Glutamatergic neuron (in vitro differentiated cells): ENCODE measurements around the gene PRPF18. TPM values are rescaled to one million over a fixed set of nuclear protein-coding genes. Genes with fewer than 3 reads are reported as not detected.

Source experiments
- DNase-seq: peaks from one replicate; pipeline ENCODE4 v3.0.0; 2022
- H3K27ac Mint-ChIP-seq: one replicate; pipeline ENCODE4 v1.8.0; 2020; ENCODE audit warnings: mild to moderate bottlenecking, mixed read lengths, inconsistent platforms; ENCODE audit not compliant: unreplicated experiment
- H3K27me3 Mint-ChIP-seq: one replicate; pipeline ENCODE4 v1.8.0; 2020; ENCODE audit warnings: mild to moderate bottlenecking, moderate library complexity, mixed read lengths, inconsistent platforms; ENCODE audit not compliant: unreplicated experiment
- H3K36me3 Mint-ChIP-seq: one replicate; pipeline ENCODE4 v1.8.0; 2020; ENCODE audit warnings: mild to moderate bottlenecking, mixed read lengths, inconsistent platforms; ENCODE audit not compliant: unreplicated experiment
- H3K4me1 Mint-ChIP-seq: one replicate; pipeline ENCODE4 v1.8.0; 2020; ENCODE audit warnings: mild to moderate bottlenecking, low read depth, mixed read lengths, inconsistent platforms; ENCODE audit not compliant: unreplicated experiment
- H3K4me3 Mint-ChIP-seq: one replicate; pipeline ENCODE4 v1.8.0; 2020; ENCODE audit warnings: mild to moderate bottlenecking, mixed read lengths, inconsistent platforms; ENCODE audit not compliant: unreplicated experiment
- H3K9me3 Mint-ChIP-seq: one replicate; pipeline ENCODE4 v1.8.0; 2020; ENCODE audit warnings: mild to moderate bottlenecking, moderate library complexity, mixed read lengths, inconsistent platforms; ENCODE audit not compliant: unreplicated experiment
- total RNA-seq: library from RNA; stranded (reverse); fragmentation: NEBNext Ultra II Directional; extraction: Animal tissue kit (Norgen Biotek cat#: 25700); gene quantifications from one replicate; pipeline ENCODE4 v1.2.1, GENCODE V29; 2021; ENCODE audit not compliant: unreplicated experiment
- TF ChIP-seq, protein P1 (sequence below): fragments of 200-600 bp; sonication (generic); IDR thresholded peaks from one replicate; pipeline ENCODE4 v1.5.0; 2021; ENCODE audit not compliant: partially characterized antibody, unreplicated experiment

Gene PRPF18
- total RNA-seq, 1 donor from 2014 or later: 24.7 TPM

DNA sequence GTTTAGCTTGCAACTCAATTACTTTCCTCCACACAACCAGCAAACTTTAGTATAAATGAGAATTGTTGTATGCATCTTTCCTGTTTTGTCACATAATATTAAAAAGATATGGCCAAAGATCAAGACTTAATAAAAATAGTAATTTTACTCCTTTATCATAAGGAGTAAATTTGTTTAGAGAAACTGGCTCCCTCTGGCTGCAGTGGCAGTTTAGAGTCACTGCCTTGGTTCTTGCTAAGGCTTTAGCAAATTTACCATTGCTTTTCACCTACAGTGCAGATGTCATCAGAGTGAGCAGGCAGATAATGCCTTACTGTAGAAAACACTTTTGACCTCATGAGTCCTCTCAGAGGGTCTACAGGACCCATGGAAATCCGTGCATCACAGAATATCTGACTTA, 2.6 kb downstream of the PRPF18 start:
- H3K4me1 Mint-ChIP-seq: peaks cover 16% of the 10 kb centered on the region
- H3K9me3 Mint-ChIP-seq: no peaks in the 10 kb centered on the region
- no peaks in the 10 kb centered on the region for H3K36me3 Mint-ChIP-seq
- H3K4me3 Mint-ChIP-seq: no peak overlapping the region
- DNase-seq: no peak
- no peak overlapping the region for H3K27ac Mint-ChIP-seq
- TF ChIP-seq, protein P1, sequence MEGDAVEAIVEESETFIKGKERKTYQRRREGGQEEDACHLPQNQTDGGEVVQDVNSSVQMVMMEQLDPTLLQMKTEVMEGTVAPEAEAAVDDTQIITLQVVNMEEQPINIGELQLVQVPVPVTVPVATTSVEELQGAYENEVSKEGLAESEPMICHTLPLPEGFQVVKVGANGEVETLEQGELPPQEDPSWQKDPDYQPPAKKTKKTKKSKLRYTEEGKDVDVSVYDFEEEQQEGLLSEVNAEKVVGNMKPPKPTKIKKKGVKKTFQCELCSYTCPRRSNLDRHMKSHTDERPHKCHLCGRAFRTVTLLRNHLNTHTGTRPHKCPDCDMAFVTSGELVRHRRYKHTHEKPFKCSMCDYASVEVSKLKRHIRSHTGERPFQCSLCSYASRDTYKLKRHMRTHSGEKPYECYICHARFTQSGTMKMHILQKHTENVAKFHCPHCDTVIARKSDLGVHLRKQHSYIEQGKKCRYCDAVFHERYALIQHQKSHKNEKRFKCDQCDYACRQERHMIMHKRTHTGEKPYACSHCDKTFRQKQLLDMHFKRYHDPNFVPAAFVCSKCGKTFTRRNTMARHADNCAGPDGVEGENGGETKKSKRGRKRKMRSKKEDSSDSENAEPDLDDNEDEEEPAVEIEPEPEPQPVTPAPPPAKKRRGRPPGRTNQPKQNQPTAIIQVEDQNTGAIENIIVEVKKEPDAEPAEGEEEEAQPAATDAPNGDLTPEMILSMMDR: no peak
- peaks cover 2% of the 10 kb centered on the region for H3K27me3 Mint-ChIP-seq

DNA sequence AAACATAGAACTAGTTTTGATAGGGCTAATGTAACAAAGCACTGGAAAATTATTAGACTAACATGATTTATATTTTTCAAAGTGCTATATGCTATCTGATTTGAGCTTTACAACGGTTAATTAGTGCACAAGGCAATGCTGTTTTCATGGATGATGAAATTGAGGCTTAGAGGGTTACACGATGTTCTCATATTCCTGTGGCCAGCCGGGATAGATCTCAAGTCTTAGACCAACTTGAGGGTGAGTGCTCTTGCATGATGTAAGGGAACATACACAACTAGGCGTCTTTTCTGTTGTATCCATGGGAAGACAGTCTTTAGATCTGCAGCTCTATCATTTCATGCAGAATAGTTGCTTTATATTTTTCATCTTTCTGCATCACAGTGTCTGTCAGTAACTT, 4.1 kb downstream of the PRPF18 start:
- TF ChIP-seq, protein P1: no peak
- H3K4me1 Mint-ChIP-seq: peaks cover 16% of the 10 kb centered on the region
- H3K27me3 Mint-ChIP-seq: peaks cover 2% of the 10 kb centered on the region
- no peaks in the 10 kb centered on the region for H3K36me3 Mint-ChIP-seq
- DNase-seq: no peak
- H3K4me3 Mint-ChIP-seq: no peak overlapping the region
- H3K9me3 Mint-ChIP-seq: no peaks in the 10 kb centered on the region
- no peak overlapping the region for H3K27ac Mint-ChIP-seq

DNA sequence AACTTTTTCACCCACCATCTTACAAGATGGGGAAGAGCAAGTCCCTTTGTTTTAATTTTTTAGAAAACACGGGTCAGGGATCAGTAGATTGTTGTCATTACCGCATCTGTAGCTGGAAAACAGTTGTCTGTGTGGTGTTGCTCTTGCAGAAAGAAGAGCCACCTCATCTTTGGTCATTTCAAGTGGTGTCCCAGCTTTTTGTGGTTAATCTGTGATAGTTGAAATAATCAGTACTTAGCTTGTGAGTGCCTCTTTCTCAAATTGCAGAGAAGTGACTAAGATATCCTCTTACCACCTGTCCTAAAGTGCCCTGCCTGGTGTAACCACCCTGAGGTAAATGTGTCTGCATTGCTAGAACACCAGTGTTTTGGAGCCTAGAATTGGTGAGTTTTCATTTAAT, 5.5 kb downstream of the PRPF18 start:
- Mint-ChIP-seq H3K4me3 (no peak overlapping the region), H3K36me3 (no peaks in the 10 kb centered on the region), H3K27me3 (no peaks in the 10 kb centered on the region), H3K27ac (no peak overlapping the region), H3K4me1 (peaks cover 16% of the 10 kb centered on the region), H3K9me3 (no peaks in the 10 kb centered on the region)
- TF ChIP-seq, protein P1: no peak
- no peak for DNase-seq

DNA sequence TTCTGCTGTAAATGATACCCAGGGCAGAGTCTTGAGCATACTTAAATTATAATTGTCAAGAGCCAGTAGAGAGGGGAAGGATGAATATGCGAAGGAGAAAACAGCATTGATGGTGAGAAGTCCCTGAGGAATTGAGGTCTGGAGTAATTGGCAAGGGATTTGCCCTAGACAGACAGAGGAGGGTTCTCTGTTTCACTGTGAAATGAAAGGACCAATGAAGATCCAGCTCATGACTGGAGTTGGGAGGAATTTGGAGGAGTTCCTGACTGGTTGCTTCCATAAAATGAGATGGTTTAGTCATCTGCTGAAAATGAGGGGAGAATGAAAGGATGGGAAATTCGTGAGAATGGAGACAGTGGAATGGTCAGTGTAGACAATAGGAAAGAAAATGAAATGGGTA, 6.8 kb downstream of the PRPF18 start:
- no peak for DNase-seq
- Mint-ChIP-seq H3K9me3 (no peaks in the 10 kb centered on the region), H3K27ac (no peak overlapping the region), H3K27me3 (no peaks in the 10 kb centered on the region), H3K4me3 (no peak overlapping the region), H3K36me3 (no peaks in the 10 kb centered on the region), H3K4me1 (peaks cover 15% of the 10 kb centered on the region)
- TF ChIP-seq, protein P1: no peak

DNA sequence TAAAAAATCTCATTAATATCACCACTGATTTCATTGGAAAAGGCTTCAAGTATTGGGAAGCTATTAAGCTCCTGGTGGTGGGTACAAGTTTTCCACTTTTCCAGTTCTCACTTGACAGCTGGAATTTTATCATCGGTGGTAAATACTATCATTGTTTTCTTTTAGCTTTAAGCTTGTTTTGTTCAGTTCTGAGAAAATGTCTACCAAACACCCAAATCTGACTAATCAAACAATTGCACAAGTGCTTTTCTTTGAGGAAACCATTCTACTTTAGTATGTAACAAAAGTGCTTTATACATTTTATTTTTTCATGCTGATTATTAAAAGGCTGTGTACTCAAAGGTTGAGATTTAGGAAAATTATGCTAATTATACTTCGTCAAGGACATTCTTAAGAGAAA, 7.9 kb downstream of the PRPF18 start:
- H3K36me3 Mint-ChIP-seq: no peaks in the 10 kb centered on the region
- H3K4me3 Mint-ChIP-seq: no peak overlapping the region
- H3K9me3 Mint-ChIP-seq: no peaks in the 10 kb centered on the region
- no peaks in the 10 kb centered on the region for H3K27me3 Mint-ChIP-seq
- H3K27ac Mint-ChIP-seq: no peak overlapping the region
- TF ChIP-seq, protein P1: no peak
- DNase-seq: no peak
- peaks cover 11% of the 10 kb centered on the region for H3K4me1 Mint-ChIP-seq
